HG03469 (cell line): ENCODE measurements around the gene S100A13.

Experiments used
- ATAC-seq: cut with Tn5 transposase; IDR thresholded peaks from one replicate; pipeline ENCODE4 v1.9.1; 2021; ENCODE audit warnings: mild to moderate bottlenecking, moderate library complexity, moderate number of reproducible peaks; ENCODE audit not compliant: unreplicated experiment

The S100A13 gene

GRCh38 chr1:153628638-153629342, 1.5 kb upstream of the S100A13 start:
- ATAC-seq = no peak

DNA sequence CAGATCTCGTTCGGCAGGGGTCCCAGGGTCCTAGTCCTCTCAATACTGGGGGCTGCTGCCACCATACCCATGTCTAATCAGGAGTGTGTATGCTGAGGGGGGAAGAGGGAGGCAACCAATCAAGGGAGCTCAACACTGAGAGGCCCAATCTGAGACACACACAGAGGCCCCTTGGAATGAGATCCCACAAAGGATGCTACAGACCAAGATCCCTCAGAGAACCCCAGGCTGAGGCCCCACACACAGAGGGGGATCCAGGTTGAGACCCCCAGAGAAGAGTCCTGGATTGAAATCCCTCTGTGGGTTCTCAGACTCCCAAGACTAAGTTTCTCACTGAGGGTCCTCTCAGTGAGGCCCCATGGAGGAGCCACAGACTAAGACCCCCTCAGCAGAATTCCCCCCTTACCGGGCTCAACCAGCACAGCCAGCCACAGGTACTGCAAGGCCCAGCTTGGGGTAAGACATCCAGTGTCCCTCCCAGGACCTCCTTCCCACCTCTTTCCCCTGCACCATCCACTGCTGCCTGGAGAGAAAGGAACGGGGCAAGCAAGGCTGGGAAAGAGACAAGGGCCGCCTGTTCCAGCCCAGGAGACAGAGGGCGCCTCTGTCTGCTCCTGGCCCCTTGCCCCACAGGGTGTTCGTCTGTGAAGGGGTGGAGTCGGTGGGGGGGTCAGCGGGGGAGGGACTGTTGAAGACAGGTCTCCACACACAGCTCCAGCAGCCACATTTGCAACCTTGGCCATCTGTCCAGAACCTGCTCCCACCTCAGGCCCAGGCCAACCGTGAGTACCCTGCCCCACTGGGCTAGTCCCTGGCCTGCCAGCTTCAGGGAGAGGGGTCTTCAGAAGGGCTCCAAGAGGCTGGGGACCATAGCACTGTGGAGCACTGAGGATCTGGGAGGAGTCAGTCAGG, 666 bp upstream of the S100A13 start, which contains the start of gene S100A1:
Gene S100A1 (plus strand): TSS at position 720 of the 912 bp plus-strand sequence. CDS start 2,088 bp downstream, outside the sequence.
- no peak for ATAC-seq

GRCh38 chr1:153626477-153626903, 815 bp downstream of the S100A13 start:
- no peak for ATAC-seq

DNA sequence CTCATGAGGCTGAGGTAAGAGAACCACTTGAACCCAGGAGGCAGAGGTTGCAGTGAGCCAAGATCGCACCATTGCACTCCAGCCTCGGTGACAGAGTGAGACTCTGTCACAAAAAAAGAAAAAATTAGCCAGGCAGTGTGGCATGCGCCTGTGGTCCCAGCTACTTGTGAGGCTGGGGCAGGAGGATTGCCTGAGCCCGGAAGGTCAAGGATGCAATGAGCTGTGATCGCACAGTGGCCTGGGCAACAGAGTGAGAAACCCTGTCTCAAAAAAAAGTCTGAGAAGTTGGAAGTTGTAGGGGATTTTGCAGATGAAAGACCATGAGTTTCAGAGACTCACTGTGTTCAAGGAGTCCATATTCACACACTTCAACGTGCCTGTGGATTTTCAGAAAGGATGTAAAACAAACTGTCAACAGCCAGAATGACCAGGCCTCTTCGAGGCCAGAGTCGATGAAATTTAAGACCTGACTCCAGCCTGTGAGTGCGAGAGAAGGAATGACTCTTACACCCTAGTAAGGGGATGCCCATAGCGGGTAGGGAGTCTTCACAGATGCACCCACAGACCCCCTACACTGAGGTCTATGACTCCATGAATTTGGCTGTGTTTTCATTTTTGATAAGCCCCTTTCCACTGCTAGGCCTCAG, 2.2 kb downstream of the S100A13 start:
- no peak for ATAC-seq

DNA sequence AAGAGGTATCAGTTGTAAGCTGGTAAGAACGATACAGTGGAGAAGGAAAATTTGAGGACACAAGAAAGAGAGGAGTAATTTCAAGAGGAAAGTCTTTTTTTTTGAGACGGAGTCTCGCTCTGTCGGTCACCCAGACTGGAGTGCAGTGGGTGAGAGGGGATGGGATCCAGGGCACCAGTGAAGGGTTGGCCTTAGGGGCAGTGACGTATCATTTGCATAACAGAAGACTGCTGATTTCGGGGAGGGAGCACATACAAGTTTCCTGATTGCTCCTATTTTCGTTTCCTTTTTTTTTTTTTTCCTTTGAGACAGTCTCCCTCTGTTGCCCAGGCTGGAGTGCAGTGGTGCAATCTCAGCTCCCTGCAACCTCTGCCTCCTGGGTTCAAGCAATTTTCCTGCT, 4.2 kb downstream of the S100A13 start:
- ATAC-seq = no peak

- no peak for ATAC-seq
These were observed 8.1 kb downstream of the S100A13 start for GRCh38 chr1:153619171-153619570.

DNA sequence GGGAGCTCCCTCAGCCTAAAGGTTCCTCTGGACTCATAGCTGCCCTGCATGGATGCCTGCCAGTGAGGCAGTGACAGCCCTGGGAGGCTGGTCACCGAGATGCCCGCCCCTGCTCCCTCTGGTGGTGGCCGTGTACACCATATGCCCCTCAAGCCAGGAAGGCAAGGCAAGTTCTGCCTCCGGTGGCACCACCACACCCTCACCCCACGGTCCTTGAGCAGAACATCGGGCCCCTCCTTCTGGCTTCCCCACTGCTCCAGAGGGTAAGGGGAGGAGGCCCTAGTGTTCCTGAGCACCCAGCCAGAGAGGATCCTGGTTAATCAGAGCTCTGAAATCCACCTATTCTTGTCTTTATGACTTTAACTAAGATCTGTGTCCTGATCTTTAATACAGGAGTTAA, 9.6 kb downstream of the S100A13 start:
- ATAC-seq = no peak

GRCh38 chr1:153616917-153617311, 10.4 kb downstream of the S100A13 start:
- ATAC-seq = no peak

DNA sequence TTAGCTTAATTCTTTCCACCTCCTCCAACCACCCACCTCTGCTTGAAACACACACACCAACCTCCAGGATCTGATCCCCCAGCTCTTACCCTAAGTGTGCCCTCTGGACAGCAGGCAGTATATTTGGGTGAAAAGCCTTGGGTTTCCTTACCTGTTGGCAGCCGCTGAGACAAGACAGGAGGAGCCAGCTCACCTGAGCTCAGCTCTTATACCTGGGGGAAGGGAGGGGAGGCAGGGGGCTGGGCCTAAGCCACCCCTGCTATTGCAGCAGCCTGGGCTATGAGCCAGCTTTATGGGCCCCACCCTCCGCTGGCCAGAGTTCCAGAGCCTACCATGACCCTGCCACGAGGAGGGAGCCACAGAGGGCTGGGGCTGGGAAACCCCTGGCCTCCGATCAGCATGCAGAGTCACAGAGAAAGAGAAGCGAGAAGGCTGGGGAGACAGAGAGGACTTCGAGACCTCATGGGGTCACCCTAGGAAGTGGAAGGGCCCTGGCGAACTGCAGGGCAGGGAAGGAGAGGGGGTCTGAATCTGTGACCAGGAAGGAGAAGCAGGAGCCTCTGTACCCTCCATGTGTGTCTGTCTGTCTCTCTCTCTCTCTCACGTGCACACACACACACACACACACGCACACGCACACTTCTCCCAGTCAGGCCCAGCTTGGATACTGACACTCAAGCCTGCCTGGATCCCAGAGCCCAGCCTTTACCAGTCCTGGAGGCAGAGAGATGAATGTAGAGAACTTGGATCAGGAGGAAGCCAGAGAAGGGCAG, 11.0 kb downstream of the S100A13 start, which contains the start of gene S100A14:
Gene S100A14 (minus strand): TSS at position 182 of the 773 bp plus-strand sequence. CDS start 467 bp downstream, outside the sequence.
- ATAC-seq = no peak

DNA sequence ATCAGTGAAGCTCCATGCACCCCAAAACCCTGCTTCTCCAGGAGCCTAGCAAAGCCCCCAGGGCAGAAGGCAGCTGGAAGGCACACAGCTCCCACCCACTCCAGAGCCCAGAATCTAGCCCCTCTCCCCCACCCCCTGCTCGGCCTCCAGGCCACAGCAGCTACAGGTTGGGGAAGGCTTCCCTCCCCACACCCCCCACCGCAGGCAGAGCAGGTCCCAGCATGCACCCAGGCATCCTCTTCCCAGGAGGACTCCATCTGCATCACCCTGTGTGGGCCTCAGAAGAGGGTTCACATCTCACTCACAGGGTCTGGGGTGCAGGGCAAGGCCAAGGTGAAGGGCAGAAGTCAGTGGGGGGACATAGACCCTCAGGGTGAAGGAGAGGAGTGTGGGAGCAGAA, 11.9 kb downstream of the S100A13 start:
- ATAC-seq = no peak

GRCh38 chr1:153614906-153615305, 12.4 kb downstream of the S100A13 start:
- no peak for ATAC-seq

- no peak for ATAC-seq
These were observed 13.0 kb downstream of the S100A13 start for GRCh38 chr1:153614189-153614900.

GRCh38 chr1:153613406-153613805, 13.9 kb downstream of the S100A13 start:
- ATAC-seq = no peak

DNA sequence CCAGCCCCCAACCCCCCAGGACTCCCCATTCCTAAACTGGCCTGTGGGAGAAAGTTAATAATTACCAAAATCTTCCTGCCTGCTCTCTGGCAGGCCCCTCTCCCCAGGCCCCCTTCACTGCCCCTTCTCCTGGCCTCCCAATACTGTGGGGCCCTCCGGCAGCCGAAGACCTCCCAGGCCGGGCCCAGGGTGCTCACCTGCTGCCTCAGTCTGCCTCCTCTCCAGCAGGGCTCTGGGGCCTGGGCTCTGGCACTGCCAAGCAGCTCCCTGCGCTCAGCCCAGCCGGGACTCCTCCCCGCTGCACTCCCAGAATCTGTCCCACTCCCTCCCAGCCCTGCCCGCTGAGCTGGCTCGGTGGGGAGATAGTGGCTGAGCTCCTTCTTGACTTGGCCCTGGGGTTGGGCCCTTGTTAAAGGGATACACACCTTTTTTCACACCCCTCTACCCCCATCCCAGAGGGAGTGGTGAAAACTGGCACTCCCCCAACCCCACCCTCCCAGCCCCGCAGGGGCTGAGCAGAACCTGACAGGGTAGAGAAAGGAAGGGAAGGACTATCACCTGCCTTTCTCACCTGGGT, 14.5 kb downstream of the S100A13 start, which contains the start of gene S100A16:
Gene S100A16 (minus strand): TSS at position 383 of the 577 bp plus-strand sequence. CDS start 4,986 bp downstream, outside the sequence.
- no peak for ATAC-seq

DNA sequence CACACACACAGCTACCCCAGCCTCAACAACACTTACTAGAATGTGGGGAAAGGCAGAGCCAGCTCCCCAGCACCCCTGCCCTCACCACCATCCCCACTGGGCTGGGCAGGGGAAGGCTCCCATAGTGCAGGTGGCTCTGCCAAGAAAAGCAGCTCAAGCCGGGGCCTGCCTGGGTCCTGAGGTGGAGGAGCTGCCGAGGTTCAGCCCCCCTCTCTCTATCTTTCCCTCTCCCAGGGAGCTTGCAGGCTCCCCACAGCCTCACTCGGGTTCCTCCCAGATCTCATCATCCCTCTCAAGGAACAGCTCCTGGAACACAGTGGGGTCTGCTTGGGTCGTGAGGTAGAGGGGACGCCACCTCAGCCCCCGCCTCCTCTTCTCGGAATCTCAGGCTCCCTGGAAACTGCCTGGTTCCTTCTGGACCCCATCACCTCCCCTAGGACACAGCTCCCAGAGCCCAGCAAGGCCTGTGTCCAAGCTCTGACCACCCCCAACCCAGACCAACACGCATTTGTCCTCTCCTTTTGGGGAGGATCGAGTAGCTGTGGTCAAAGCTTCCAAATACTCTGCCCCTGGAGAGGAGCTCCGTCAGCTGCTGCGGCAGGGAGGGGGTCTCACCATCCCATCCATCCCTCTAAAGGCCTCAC, 15.1 kb downstream of the S100A13 start:
- ATAC-seq = no peak

GRCh38 chr1:153611356-153611755, 15.9 kb downstream of the S100A13 start:
- no peak for ATAC-seq

DNA sequence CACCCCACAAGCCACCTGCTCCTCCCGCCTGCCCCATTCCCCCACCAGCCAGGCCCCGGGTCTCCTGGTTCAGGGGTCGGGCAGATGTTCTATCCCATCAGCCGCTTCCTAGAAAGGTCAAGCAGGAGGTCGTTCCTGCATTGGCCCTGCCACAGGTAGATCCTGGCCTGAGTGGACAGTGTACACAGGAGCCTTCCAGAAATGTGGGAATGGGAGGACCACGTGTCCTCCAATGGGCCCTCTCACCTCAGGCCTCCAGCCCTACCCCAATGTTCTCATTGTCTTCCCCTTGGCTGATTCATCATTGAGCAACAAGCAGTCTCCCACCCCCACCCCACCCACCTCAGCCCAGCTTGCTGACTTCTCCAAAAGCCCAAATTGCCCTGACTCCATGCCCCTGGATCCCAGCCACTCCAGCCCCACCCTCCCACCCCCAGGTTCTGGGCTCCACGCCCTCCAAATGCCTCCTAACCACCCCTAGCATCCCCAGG, 16.4 kb downstream of the S100A13 start:
- no peak for ATAC-seq

- no peak for ATAC-seq
These were observed 17.0 kb downstream of the S100A13 start for GRCh38 chr1:153610334-153610733.

- no peak for ATAC-seq
These were observed 17.8 kb downstream of the S100A13 start for GRCh38 chr1:153609585-153609907.
